ENCODE results near the gene MCRIP2.
"Not testable (repeated sequence)": the region's sequence is repeated elsewhere in the genome, so short reads cannot be mapped to it uniquely, and the experiment has no call there.

DNA sequence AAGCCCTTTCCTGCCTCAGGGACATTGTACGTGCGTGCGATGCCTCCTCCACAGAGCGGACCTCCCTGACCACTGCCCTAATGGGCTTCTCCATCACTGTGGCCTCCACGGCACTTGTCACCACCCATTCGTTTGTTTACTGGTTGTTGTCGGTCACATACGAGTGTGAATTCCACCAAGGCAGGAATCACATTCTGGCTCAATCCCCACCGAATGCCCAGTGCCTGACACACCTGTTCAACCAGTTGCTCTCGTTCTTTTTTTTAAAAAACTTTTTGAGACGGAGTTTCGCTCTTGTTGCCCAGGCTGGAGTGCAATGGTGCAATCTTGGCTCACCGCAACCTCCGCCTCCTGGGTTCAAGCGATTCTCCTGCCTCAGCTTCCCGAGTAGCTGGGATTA is 49.6 kb downstream of the MCRIP2 start:
- not testable (repeated sequence) for TF ChIP-seq EZH2 (IDR thresholded peaks at IDR 0.05; ENCODE audit: borderline replicate concordance, low read length)
- TF ChIP-seq, protein P1, sequence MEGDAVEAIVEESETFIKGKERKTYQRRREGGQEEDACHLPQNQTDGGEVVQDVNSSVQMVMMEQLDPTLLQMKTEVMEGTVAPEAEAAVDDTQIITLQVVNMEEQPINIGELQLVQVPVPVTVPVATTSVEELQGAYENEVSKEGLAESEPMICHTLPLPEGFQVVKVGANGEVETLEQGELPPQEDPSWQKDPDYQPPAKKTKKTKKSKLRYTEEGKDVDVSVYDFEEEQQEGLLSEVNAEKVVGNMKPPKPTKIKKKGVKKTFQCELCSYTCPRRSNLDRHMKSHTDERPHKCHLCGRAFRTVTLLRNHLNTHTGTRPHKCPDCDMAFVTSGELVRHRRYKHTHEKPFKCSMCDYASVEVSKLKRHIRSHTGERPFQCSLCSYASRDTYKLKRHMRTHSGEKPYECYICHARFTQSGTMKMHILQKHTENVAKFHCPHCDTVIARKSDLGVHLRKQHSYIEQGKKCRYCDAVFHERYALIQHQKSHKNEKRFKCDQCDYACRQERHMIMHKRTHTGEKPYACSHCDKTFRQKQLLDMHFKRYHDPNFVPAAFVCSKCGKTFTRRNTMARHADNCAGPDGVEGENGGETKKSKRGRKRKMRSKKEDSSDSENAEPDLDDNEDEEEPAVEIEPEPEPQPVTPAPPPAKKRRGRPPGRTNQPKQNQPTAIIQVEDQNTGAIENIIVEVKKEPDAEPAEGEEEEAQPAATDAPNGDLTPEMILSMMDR (conservative IDR thresholded peaks at IDR 0.05 in 1 of 2, IDR thresholded peaks at IDR 0.05 in 1 of 2; ENCODE audit: extremely low read depth in 1 of 2, insufficient read depth in 1 of 2, low read depth in 1 of 2, low read length in 2 of 2) = not testable (repeated sequence)

All from mammary epithelial cell (primary cell).